GM12878 (cell line): ENCODE data around the gene ARHGAP40. TPM values are rescaled to one million over a fixed set of nuclear protein-coding genes. Genes with fewer than 3 reads are reported as not detected.

Experiments used
- ATAC-seq: fragments of 200-7000 bp; cut with Tn5 transposase; 3 replicates; pipeline ENCODE4 v1.9.1; 2020; ENCODE audit warnings: mild to moderate bottlenecking, moderate library complexity
- BruUV-seq: library from RNA; stranded (reverse); fragments of 400-500 nt; replicated peaks from 2 replicates; lab custom pipeline; 2021; lab: Mats Ljungman, UMichigan
- CTCF ChIA-PET: fragments of 300-600 bp; sonication (Branson Sonifier 250); formaldehyde crosslinking; extraction: SDS; loops from one replicate; lab custom pipeline; 2021; ENCODE audit warnings: inconsistent platforms; lab: Yijun Ruan, JAX
- POLR2A ChIA-PET: fragments of 350-600 bp; formaldehyde crosslinking; extraction: SDS; loops from one replicate; lab custom pipeline; 2021; ENCODE audit warnings: inconsistent platforms; lab: Charles Lee
- RAD21 ChIA-PET: fragments of 300-600 bp; sonication (Branson Sonifier 250); formaldehyde crosslinking; loops from one replicate; lab custom pipeline; 2023; ENCODE audit warnings: antibody characterized with exemption; ENCODE audit not compliant: unreplicated experiment; lab: Charles Lee
- SMC1A ChIA-PET: fragments of 300-600 bp; sonication (Branson Sonifier 250); formaldehyde crosslinking; loops from one replicate; lab custom pipeline; 2023; ENCODE audit not compliant: unreplicated experiment, uncharacterized antibody; lab: Charles Lee
- DNase-seq: peaks from one replicate; pipeline ENCODE4 v3.0.0-alpha.2; 2011; ENCODE audit warnings: low read depth, low spot score
- FAIRE-seq: peaks from 3 replicates; lab custom pipeline; 2011; peaks lifted over from hg19 to GRCh38; lab: Jason Lieb, UNC
- H2AFZ ChIP-seq: 2 replicates; pipeline ENCODE4 v1.6.0; 2011; ENCODE audit warnings: low read depth, low read length, control low read depth; ENCODE audit not compliant: control insufficient read depth
- H3K27ac ChIP-seq: 2 replicates; pipeline ENCODE4 v1.5.1; 2011; ENCODE audit warnings: control low read depth; ENCODE audit not compliant: control insufficient read depth, insufficient read depth
- H3K27me3 ChIP-seq, 2 experiments: replicated peaks in 1 of 2; 2 replicates each; pipeline versions ENCODE4 v1.6.0 to v1.6.1; 2011; ENCODE audit warnings: low read length in 1 of 2; ENCODE audit not compliant: control insufficient read depth in 2 of 2, insufficient read depth in 2 of 2
- H3K36me3 ChIP-seq, 2 experiments: 2 replicates each; pipeline ENCODE4 v1.5.1; 2011; ENCODE audit warnings: low read length in 1 of 2; ENCODE audit not compliant: control insufficient read depth in 2 of 2, insufficient read depth in 2 of 2
- H3K4me1 ChIP-seq: 2 replicates; pipeline ENCODE4 v1.6.1; 2011; ENCODE audit warnings: mild to moderate bottlenecking, low read length, moderate library complexity, mixed read lengths; ENCODE audit not compliant: control insufficient read depth, insufficient read depth
- H3K4me2 ChIP-seq: 2 replicates; pipeline ENCODE4 v1.6.0; 2011; ENCODE audit warnings: control low read depth; ENCODE audit not compliant: control insufficient read depth, insufficient read depth
- H3K4me3 ChIP-seq: fragments of 200-600 bp; sonication (generic); 2 replicates; pipeline ENCODE4 v1.5.1; 2016
- H3K79me2 ChIP-seq: 2 replicates; pipeline ENCODE4 v1.6.0; 2011; ENCODE audit warnings: low read length; ENCODE audit not compliant: control insufficient read depth, insufficient read depth
- H3K9ac ChIP-seq: 2 replicates; pipeline ENCODE4 v1.8.0; 2011; ENCODE audit warnings: low read length, control low read depth, mixed read lengths; ENCODE audit not compliant: control insufficient read depth, insufficient read depth
- H3K9me3 ChIP-seq: replicated peaks from 3 replicates; pipeline ENCODE4 v1.5.1; 2011; ENCODE audit warnings: mild to moderate bottlenecking, low read length; ENCODE audit not compliant: control insufficient read depth, insufficient read depth
- H4K20me1 ChIP-seq: 2 replicates; pipeline ENCODE4 v1.6.0; 2011; ENCODE audit not compliant: control insufficient read depth, insufficient read depth
- BCLAF1 ChIP-seq: fragments of 450-650 bp; IDR thresholded peaks from 2 replicates; pipeline ENCODE4 v1.6.1; 2017; ENCODE audit warnings: antibody characterized with exemption, mild to moderate bottlenecking, moderate library complexity
- EGR1 ChIP-seq, 2 experiments: IDR thresholded peaks; 1 replicate in 1 of 2; 2 replicates in 1 of 2; pipeline ENCODE4 v1.6.1; 2011 to 2012; ENCODE audit warnings: low read depth in 2 of 2, low read length in 2 of 2, borderline replicate concordance in 1 of 2, mild to moderate bottlenecking in 1 of 2, moderate library complexity in 1 of 2
- ETV6 ChIP-seq, 2 experiments: fragments of 450-650 bp in 1 of 2; IDR thresholded peaks in 1 of 2; conservative IDR thresholded peaks in 1 of 2; 2 replicates each; pipeline ENCODE4 v1.6.1; 2014; ENCODE audit warnings: antibody characterized with exemption in 1 of 2, borderline replicate concordance in 1 of 2, low read depth in 1 of 2, mild to moderate bottlenecking in 1 of 2, moderate library complexity in 1 of 2
- NKRF ChIP-seq: fragments of 450-650 bp; conservative IDR thresholded peaks from 2 replicates; pipeline ENCODE4 v1.6.1; 2017; ENCODE audit warnings: mild to moderate bottlenecking, moderate library complexity
- RAD51 ChIP-seq: fragments of 450-650 bp; IDR thresholded peaks from 2 replicates; pipeline ENCODE4 v1.6.1; 2016; ENCODE audit warnings: moderate library complexity, mild to moderate bottlenecking, inconsistent platforms
- SREBF1 ChIP-seq: IDR thresholded peaks from 2 replicates; pipeline ENCODE4 v1.6.1; 2012; ENCODE audit warnings: mild to moderate bottlenecking, low read length
- TBL1XR1 ChIP-seq: IDR thresholded peaks from 2 replicates; pipeline ENCODE4 v1.6.1; 2012; ENCODE audit warnings: low read depth, low read length, improper control_type of control experiment
- TCF3 ChIP-seq: IDR thresholded peaks from 2 replicates; pipeline ENCODE4 v1.6.1; 2012; ENCODE audit warnings: low read depth, mild to moderate bottlenecking, low read length, borderline replicate concordance; ENCODE audit not compliant: insufficient read depth
- YY1 ChIP-seq: IDR thresholded peaks from 2 replicates; pipeline ENCODE4 v1.6.1; 2011; ENCODE audit warnings: low read depth, mild to moderate bottlenecking, low read length
- WGBS: methylation state at CpG from one replicate; pipeline ENCODE4 v1.1.6; 2016; ENCODE audit warnings: low lambda C conversion rate; ENCODE audit not compliant: insufficient replicate concordance, insufficient coverage; ENCODE audit errors: missing lambda C conversion rate; 5-methylcytosine and 5-hydroxymethylcytosine counted together
- in situ Hi-C: fragments of 300-500 bp; cut with MboI; formaldehyde crosslinking; loops from 9 replicates; pipeline ENCODE4 v1.14.3; 2018; ENCODE audit warnings: mixed read lengths
- intact Hi-C: fragments of 100-400 bp; cut with micrococcal nuclease; formaldehyde crosslinking; loops from one replicate; pipeline ENCODE4 v1.14.2; 2022; ENCODE audit not compliant: unreplicated experiment
- polyA plus RNA-seq, 11 experiments: library from polyadenylated mRNA; depleted of rRNA in 4 of 11; unstranded in 6 of 11; stranded (reverse) in 5 of 11; fragments of >200 nt; fragmentation: Nextera tagmentation in 4 of 11; fragmentation: Illumina TruSeq in 1 of 11; extraction: Ambion mirVana in 4 of 11; extraction: Trizol in 1 of 11; gene quantifications; 1 replicate in 1 of 11; 2 replicates in 10 of 11; pipeline versions ENCODE4 v1.2.1 to v1.2.3, GENCODE V29; 2011 to 2016; ENCODE audit warnings: inconsistent platforms in 2 of 11, missing spikeins in 2 of 11, low read depth in 1 of 11
- total RNA-seq, 4 experiments: library from RNA; depleted of rRNA in 3 of 4; stranded (reverse); fragments of >200 nt in 3 of 4; fragmentation: Illumina TruSeq in 1 of 4; extraction: Trizol in 1 of 4; gene quantifications; 2 replicates each; pipeline versions ENCODE4 v1.2.1 to v1.2.3, GENCODE V29; 2013 to 2021
- TF ChIP-seq, protein P1 (sequence below): fragments of 450-650 bp; IDR thresholded peaks from 2 replicates; pipeline ENCODE4 v1.6.1; 2017; ENCODE audit warnings: mild to moderate bottlenecking, moderate library complexity

ARHGAP40 gene
- total and polyA plus RNA-seq, 10 of the 15 experiments (the other 5 are each of a cell fraction or from before 2014, with no cell fraction given): 0.06 to 0.07 TPM; not detected in 8

DNA sequence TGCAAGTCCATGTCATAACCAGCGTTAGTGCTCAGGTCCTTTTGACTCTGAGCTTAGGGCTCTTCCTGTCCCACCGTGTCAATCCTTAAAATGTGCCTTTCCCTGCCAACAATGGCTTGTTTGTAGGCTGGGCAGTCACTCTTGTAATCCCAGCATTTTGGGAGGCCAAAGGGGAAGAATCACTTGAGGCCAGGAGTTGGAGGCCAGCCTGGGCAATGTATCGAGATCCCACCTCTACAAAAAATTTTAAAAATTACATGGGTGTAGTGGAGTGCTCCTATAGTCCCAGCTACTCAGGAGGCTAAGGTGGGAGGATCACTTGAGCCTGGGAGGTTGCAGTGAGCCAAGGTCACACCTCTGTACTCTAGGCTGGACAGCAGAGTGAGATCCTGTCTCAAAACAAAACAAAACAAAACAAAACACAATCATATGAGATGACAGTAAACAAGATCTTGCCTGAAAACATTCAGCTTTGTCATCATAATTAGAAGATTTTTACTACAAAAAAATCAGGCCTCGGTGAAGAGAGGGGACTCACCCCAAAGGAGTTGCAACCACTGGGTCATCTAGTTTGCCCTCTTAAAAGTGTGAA, 70.2 kb downstream of the ARHGAP40 start:
- intact Hi-C loops (no loop called here), in situ Hi-C loops (no loop called here)
- Histone ChIP-seq H2AFZ (no peak overlapping the region), H4K20me1 (no peaks in the 10 kb centered on the region), H3K36me3 (no peaks in the 10 kb centered on the region), H3K79me2 (no peaks in the 10 kb centered on the region), H3K4me2 (no peak overlapping the region), H3K27me3 (peaks cover 2 to 11% of the 10 kb centered on the region in 2 experiments; a peak in 3 of 4 replicates), H3K4me1 (peaks cover 4% of the 10 kb centered on the region; the same call in 1 of the 2 replicates), H3K9ac (no peak overlapping the region), H3K4me3 (no peak overlapping the region), H3K9me3 (no peaks in the 10 kb centered on the region; the same call in 2 of the 3 replicates), H3K27ac (no peak overlapping the region)
- no peak for DNase-seq
- ChIA-PET POLR2A (no interaction called here), CTCF (no interaction called here), RAD21 (no interaction called here), SMC1A (no interaction called here)
- BruUV-seq: no TSS peak
- no peak for FAIRE-seq
- ATAC-seq: no peak
- WGBS: 41% methylated on average over 4 of the region's 4 CpGs
- no peak for TF ChIP-seq SREBF1
- no peak for TF ChIP-seq NKRF
- no peak for TF ChIP-seq RAD51
- TF ChIP-seq BCLAF1: no peak
- TF ChIP-seq YY1: no peak
- no peak for TF ChIP-seq TCF3
- no peak for TF ChIP-seq EGR1 (IDR thresholded peaks at IDR 0.05; ENCODE audit: borderline replicate concordance in 1 of 2, low read depth in 2 of 2, low read length in 2 of 2)
- TF ChIP-seq, protein P1, sequence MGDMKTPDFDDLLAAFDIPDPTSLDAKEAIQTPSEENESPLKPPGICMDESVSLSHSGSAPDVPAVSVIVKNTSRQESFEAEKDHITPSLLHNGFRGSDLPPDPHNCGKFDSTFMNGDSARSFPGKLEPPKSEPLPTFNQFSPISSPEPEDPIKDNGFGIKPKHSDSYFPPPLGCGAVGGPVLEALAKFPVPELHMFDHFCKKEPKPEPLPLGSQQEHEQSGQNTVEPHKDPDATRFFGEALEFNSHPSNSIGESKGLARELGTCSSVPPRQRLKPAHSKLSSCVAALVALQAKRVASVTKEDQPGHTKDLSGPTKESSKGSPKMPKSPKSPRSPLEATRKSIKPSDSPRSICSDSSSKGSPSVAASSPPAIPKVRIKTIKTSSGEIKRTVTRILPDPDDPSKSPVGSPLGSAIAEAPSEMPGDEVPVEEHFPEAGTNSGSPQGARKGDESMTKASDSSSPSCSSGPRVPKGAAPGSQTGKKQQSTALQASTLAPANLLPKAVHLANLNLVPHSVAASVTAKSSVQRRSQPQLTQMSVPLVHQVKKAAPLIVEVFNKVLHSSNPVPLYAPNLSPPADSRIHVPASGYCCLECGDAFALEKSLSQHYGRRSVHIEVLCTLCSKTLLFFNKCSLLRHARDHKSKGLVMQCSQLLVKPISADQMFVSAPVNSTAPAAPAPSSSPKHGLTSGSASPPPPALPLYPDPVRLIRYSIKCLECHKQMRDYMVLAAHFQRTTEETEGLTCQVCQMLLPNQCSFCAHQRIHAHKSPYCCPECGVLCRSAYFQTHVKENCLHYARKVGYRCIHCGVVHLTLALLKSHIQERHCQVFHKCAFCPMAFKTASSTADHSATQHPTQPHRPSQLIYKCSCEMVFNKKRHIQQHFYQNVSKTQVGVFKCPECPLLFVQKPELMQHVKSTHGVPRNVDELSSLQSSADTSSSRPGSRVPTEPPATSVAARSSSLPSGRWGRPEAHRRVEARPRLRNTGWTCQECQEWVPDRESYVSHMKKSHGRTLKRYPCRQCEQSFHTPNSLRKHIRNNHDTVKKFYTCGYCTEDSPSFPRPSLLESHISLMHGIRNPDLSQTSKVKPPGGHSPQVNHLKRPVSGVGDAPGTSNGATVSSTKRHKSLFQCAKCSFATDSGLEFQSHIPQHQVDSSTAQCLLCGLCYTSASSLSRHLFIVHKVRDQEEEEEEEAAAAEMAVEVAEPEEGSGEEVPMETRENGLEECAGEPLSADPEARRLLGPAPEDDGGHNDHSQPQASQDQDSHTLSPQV: no peak
- TF ChIP-seq ETV6 (conservative IDR thresholded peaks at IDR 0.05 in 1 of 2, IDR thresholded peaks at IDR 0.05 in 1 of 2; ENCODE audit: borderline replicate concordance in 1 of 2, low read depth in 1 of 2): no peak
- TF ChIP-seq TBL1XR1: no peak
